IMR-90 (cell line): ENCODE data around the gene VPS37B. TPM values are rescaled to one million over a fixed set of nuclear protein-coding genes. Genes with fewer than 3 reads are reported as not detected.

Experiments used
- ATAC-seq: fragments of 200-7000 bp; cut with Tn5 transposase; 2 replicates; pipeline ENCODE4 v1.9.1; 2020; ENCODE audit warnings: low read depth, mild to moderate bottlenecking, moderate library complexity
- BruUV-seq: library from RNA; stranded (reverse); fragments of 400-500 nt; replicated peaks from 2 replicates; lab custom pipeline; 2021; lab: Mats Ljungman, UMichigan
- CTCF ChIA-PET: fragments of 300-600 bp; formaldehyde crosslinking; extraction: SDS; loops from one replicate; lab custom pipeline; 2021; ENCODE audit warnings: antibody characterized with exemption; lab: Yijun Ruan, JAX
- POLR2A ChIA-PET: fragments of 300-600 bp; sonication (Branson Sonifier 250); formaldehyde crosslinking; loops from one replicate; lab custom pipeline; 2022; ENCODE audit warnings: antibody characterized with exemption; ENCODE audit not compliant: unreplicated experiment; lab: Charles Lee
- DNase-seq: peaks from one replicate; pipeline ENCODE4 v3.0.0; 2013
- H2AFZ ChIP-seq: replicated peaks from 2 replicates; pipeline ENCODE3; 2013; ENCODE audit warnings: low read length, mild to moderate bottlenecking; ENCODE audit not compliant: poor library complexity
- H2AK5ac ChIP-seq: 2 replicates; pipeline ENCODE4 v1.6.1; 2013; ENCODE audit warnings: low read depth, low read length, inconsistent platforms
- H2AK9ac ChIP-seq: replicated peaks from 2 replicates; pipeline ENCODE3; 2013; ENCODE audit warnings: mild to moderate bottlenecking, low read depth, low read length, moderate library complexity; ENCODE audit not compliant: poor library complexity
- H2BK120ac ChIP-seq: 2 replicates; pipeline ENCODE4 v1.6.1; 2013; ENCODE audit warnings: low read depth, low read length, inconsistent platforms
- H2BK15ac ChIP-seq: 3 replicates; pipeline ENCODE4 v1.6.1; 2013; ENCODE audit warnings: low read depth, low read length, inconsistent platforms
- H2BK20ac ChIP-seq: 2 replicates; pipeline ENCODE4 v1.6.1; 2013; ENCODE audit warnings: low read depth, mild to moderate bottlenecking, inconsistent platforms, low read length, moderate library complexity
- H2BK5ac ChIP-seq: 2 replicates; pipeline ENCODE4 v1.6.1; 2013; ENCODE audit warnings: mild to moderate bottlenecking, low read depth, low read length, inconsistent platforms; ENCODE audit not compliant: poor library complexity, severe bottlenecking
- H3K14ac ChIP-seq: replicated peaks from 2 replicates; pipeline ENCODE4 v1.6.1; 2013; ENCODE audit warnings: low read depth, low read length, inconsistent platforms
- H3K18ac ChIP-seq: 2 replicates; pipeline ENCODE4 v1.6.1; 2013; ENCODE audit warnings: low read depth, low read length, control low read depth
- H3K23ac ChIP-seq: 2 replicates; pipeline ENCODE4 v1.6.1; 2013; ENCODE audit warnings: low read depth, low read length, inconsistent platforms
- H3K27ac ChIP-seq: 2 replicates; pipeline ENCODE4 v1.5.1; 2013; ENCODE audit warnings: mild to moderate bottlenecking, control low read depth, low read length; ENCODE audit not compliant: insufficient read depth
- H3K27me3 ChIP-seq: 2 replicates; pipeline ENCODE4 v1.6.1; 2013; ENCODE audit warnings: low read length; ENCODE audit not compliant: control insufficient read depth, insufficient read depth
- H3K36me3 ChIP-seq: 2 replicates; pipeline ENCODE4 v1.6.1; 2013; ENCODE audit warnings: low read length, mixed read lengths; ENCODE audit not compliant: control insufficient read depth, insufficient read depth
- H3K4ac ChIP-seq: 2 replicates; pipeline ENCODE4 v1.6.1; 2013; ENCODE audit warnings: low read depth, low read length, inconsistent platforms
- H3K4me1 ChIP-seq: 2 replicates; pipeline ENCODE4 v1.6.1; 2013; ENCODE audit warnings: low read length, mixed read lengths; ENCODE audit not compliant: control insufficient read depth, insufficient read depth
- H3K4me2 ChIP-seq: 2 replicates; pipeline ENCODE4 v1.6.1; 2013; ENCODE audit warnings: low read depth, mild to moderate bottlenecking, control low read depth, low read length, moderate library complexity
- H3K4me3 ChIP-seq: 2 replicates; pipeline ENCODE4 v1.5.1; 2013; ENCODE audit warnings: low read depth, mild to moderate bottlenecking, control low read depth, low read length, moderate library complexity; ENCODE audit not compliant: insufficient read depth
- H3K56ac ChIP-seq: 2 replicates; pipeline ENCODE4 v1.6.1; 2013; ENCODE audit warnings: low read length, inconsistent platforms; ENCODE audit not compliant: insufficient read depth; ENCODE audit errors: extremely low read depth
- H3K79me1 ChIP-seq, 2 experiments: 2 replicates each; pipeline ENCODE4 v1.6.1; 2013; ENCODE audit warnings: low read length in 2 of 2, inconsistent platforms in 1 of 2, low read depth in 1 of 2
- H3K9ac ChIP-seq: 2 replicates; pipeline ENCODE4 v1.6.1; 2013; ENCODE audit warnings: low read depth, low read length, control low read depth
- H3K9me1 ChIP-seq: 2 replicates; pipeline ENCODE4 v1.6.1; 2013; ENCODE audit warnings: low read length, inconsistent platforms; ENCODE audit not compliant: insufficient read depth
- H3K9me3 ChIP-seq: 2 replicates; pipeline ENCODE4 v1.6.1; 2013; ENCODE audit warnings: low read length; ENCODE audit not compliant: control insufficient read depth, insufficient read depth
- H4K20me1 ChIP-seq: 2 replicates; pipeline ENCODE4 v1.6.1; 2013; ENCODE audit warnings: low read length, inconsistent platforms; ENCODE audit not compliant: insufficient read depth
- H4K5ac ChIP-seq: 2 replicates; pipeline ENCODE4 v1.6.1; 2013; ENCODE audit warnings: mild to moderate bottlenecking, low read depth, low read length, control low read depth
- H4K8ac ChIP-seq, 2 experiments: 2 replicates each; pipeline ENCODE4 v1.6.1; 2013; ENCODE audit warnings: low read depth in 2 of 2, low read length in 2 of 2, control low read depth in 1 of 2, inconsistent platforms in 1 of 2
- H4K91ac ChIP-seq: 2 replicates; pipeline ENCODE4 v1.6.1; 2013; ENCODE audit warnings: low read depth, low read length, inconsistent platforms; ENCODE audit not compliant: insufficient read depth
- BHLHE40 ChIP-seq: fragments of 150-350 bp; IDR thresholded peaks from 2 replicates; pipeline ENCODE4 v1.6.1; 2016; ENCODE audit warnings: mild to moderate bottlenecking, low read depth, low read length
- CEBPB ChIP-seq: IDR thresholded peaks from 2 replicates; pipeline ENCODE4 v1.6.1; 2012; ENCODE audit warnings: low read depth, low read length, improper control_type of control experiment
- CHD1 ChIP-seq: IDR thresholded peaks from 2 replicates; pipeline ENCODE4 v1.6.1; 2012; ENCODE audit warnings: low read depth, low read length, improper control_type of control experiment
- FOS ChIP-seq: fragments of 150-350 bp; IDR thresholded peaks from 2 replicates; pipeline ENCODE4 v1.6.1; 2016; ENCODE audit warnings: low read depth, low read length
- MAZ ChIP-seq: IDR thresholded peaks from 2 replicates; pipeline ENCODE4 v1.6.1; 2012; ENCODE audit warnings: low read depth, mild to moderate bottlenecking, low read length, improper control_type of control experiment, moderate library complexity, borderline replicate concordance
- MXI1 ChIP-seq: IDR thresholded peaks from 2 replicates; pipeline ENCODE4 v1.6.1; 2012; ENCODE audit warnings: low read depth, mild to moderate bottlenecking, low read length, moderate library complexity, borderline replicate concordance
- NFE2L2 ChIP-seq: fragments of 150-350 bp; IDR thresholded peaks from 2 replicates; pipeline ENCODE4 v1.6.1; 2016; ENCODE audit warnings: low read depth, mild to moderate bottlenecking, low read length
- POLR2A ChIP-seq: IDR thresholded peaks from 2 replicates; pipeline ENCODE4 v1.6.1; 2012; ENCODE audit warnings: mild to moderate bottlenecking, low read depth, low read length
- RAD21 ChIP-seq: IDR thresholded peaks from 2 replicates; pipeline ENCODE4 v1.6.1; 2012; ENCODE audit warnings: low read length, improper control_type of control experiment
- RCOR1 ChIP-seq: IDR thresholded peaks from 2 replicates; pipeline ENCODE4 v1.6.1; 2012; ENCODE audit warnings: mild to moderate bottlenecking, low read length, improper control_type of control experiment; ENCODE audit not compliant: insufficient replicate concordance
- RFX5 ChIP-seq: IDR thresholded peaks from 2 replicates; pipeline ENCODE4 v1.8.0; 2012; ENCODE audit warnings: low read depth, mild to moderate bottlenecking, low read length, moderate library complexity
- USF2 ChIP-seq: fragments of 150-350 bp; IDR thresholded peaks from 2 replicates; pipeline ENCODE4 v1.6.1; 2017; ENCODE audit warnings: mild to moderate bottlenecking, antibody characterized with exemption, low read length, low read depth
- WGBS, 2 experiments: methylation state at CpG; one replicate each; pipeline versions ENCODE4 v1.1.5 to v1.1.7; 2013; ENCODE audit warnings: missing lambda C conversion rate in 2 of 2; ENCODE audit not compliant: insufficient read length in 1 of 2; ENCODE audit errors: extremely low coverage in 2 of 2; 5-methylcytosine and 5-hydroxymethylcytosine counted together
- dilution Hi-C: fragments of 300-500 bp; cut with HindIII; formaldehyde crosslinking; loops from one replicate; pipeline ENCODE4 v1.14.3; 2018; ENCODE audit warnings: low sequenced_read_pairs; ENCODE audit not compliant: unreplicated experiment
- in situ Hi-C: fragments of 300-500 bp; cut with MboI; formaldehyde crosslinking; loops from 3 replicates; pipeline ENCODE4 v1.14.3; 2019; ENCODE audit warnings: low sequenced_read_pairs, inconsistent platforms, mixed read lengths
- intact Hi-C: fragments of 100-400 bp; cut with micrococcal nuclease; formaldehyde crosslinking; loops from 2 replicates; pipeline ENCODE4 v1.10.0; 2022
- polyA plus RNA-seq, 3 experiments: library from polyadenylated mRNA; depleted of rRNA; stranded (reverse); fragments of >200 nt; gene quantifications; 2 replicates each; pipeline ENCODE4 v1.2.3, GENCODE V29; 2012; ENCODE audit warnings: low replicate concordance in 1 of 3
- total RNA-seq: library from RNA; depleted of rRNA; stranded (reverse); fragments of >200 nt; gene quantifications from 2 replicates; pipeline ENCODE4 v1.2.3, GENCODE V29; 2012

VPS37B gene
- total and polyA plus RNA-seq, 2 of the 4 experiments (the other 2 are of a cell fraction) = 8.6 to 25.7 TPM

- Histone ChIP-seq H3K4me2 (peak overlapping the region; percentile 82), H2AK9ac (peak overlapping the region; percentile 73), H3K27ac (no peak overlapping the region), H3K79me1 (peaks cover 14 to 40% of the 10 kb centered on the region in 2 experiments; a peak in 3 of 4 replicates), H2AFZ (peak overlapping the region; percentile 88), H3K18ac (no peak overlapping the region), H4K91ac (no peak overlapping the region), H4K8ac (0 out of 4 replicates have a peak overlapping the region, but pooled peaks of 1 of the 2 experiments have one; percentile 13), H3K9me1 (peaks cover 16% of the 10 kb centered on the region), H3K14ac (peak overlapping the region; percentile 3; the same call in 1 of the 2 replicates), H3K9ac (peak overlapping the region; percentile 28; the same call in 1 of the 2 replicates), H2BK5ac (no peak overlapping the region), H2AK5ac (no peak overlapping the region; the same call in 1 of the 2 replicates), H3K23ac (peak overlapping the region; percentile 33), H3K56ac (no peak overlapping the region), H2BK120ac (no peak overlapping the region), H3K4ac (no peak overlapping the region), H2BK15ac (no peak overlapping the region), H3K9me3 (no peaks in the 10 kb centered on the region), H3K36me3 (no peaks in the 10 kb centered on the region), H2BK20ac (no peak overlapping the region), H3K4me1 (peaks cover 13% of the 10 kb centered on the region), H4K20me1 (peaks cover 4% of the 10 kb centered on the region; the same call in 1 of the 2 replicates), H4K5ac (no peak overlapping the region), H3K27me3 (no peaks in the 10 kb centered on the region), H3K4me3 (peak overlapping the region; percentile 62)
- CTCF ChIA-PET = no interaction called here
- peak; percentile 16 for DNase-seq
- BruUV-seq = no TSS peak
- peak; percentile 12 for ATAC-seq
- WGBS, 2 experiments = 0% methylated on average over 2 of the region's 42 CpGs; no CpG with 5 or more reads in 1 of the 2 experiments
- POLR2A ChIA-PET = interaction anchor here (0.6 to 1.0 kb wide), 2 partner anchors 110 to 888 kb away, joined by 4 to 20 read pairs; no protein-coding TSS in a partner anchor
- TF ChIP-seq FOS (no peak), NFE2L2 (no peak), RCOR1 (no peak), USF2 (no peak), RFX5 (no peak), POLR2A (no peak), MXI1 (no peak), RAD21 (no peak), CEBPB (no peak), BHLHE40 (no peak), MAZ (no peak), CHD1 (no peak)
- dilution Hi-C loops = no loop called here
- intact Hi-C loops = no loop called here
- in situ Hi-C loops = no loop called here
Observed at GRCh38 chr12:122836027-122836921, 59.6 kb downstream of the VPS37B start.
